G401 (cell line): ENCODE measurements around the gene CLUH. TPM values are rescaled to one million over a fixed set of nuclear protein-coding genes. Genes with fewer than 3 reads are reported as not detected.
"Not testable (repeated sequence)": the region's sequence is repeated elsewhere in the genome, so short reads cannot be mapped to it uniquely, and the experiment has no call there.

ENCODE experiments used
- DNase-seq: peaks from one replicate; pipeline ENCODE4 v3.0.0-alpha.2; 2015; ENCODE audit warnings: low spot score
- in situ Hi-C: cut with HindIII; loops from 2 replicates; pipeline ENCODE4 v1.10.0; 2016; ENCODE audit warnings: low sequenced_read_pairs, mixed read lengths
- total RNA-seq: library from RNA; depleted of rRNA; stranded (reverse); fragments of >200 nt; shearing (Covaris generic); gene quantifications from 2 replicates; pipeline ENCODE4 v1.2.3, GENCODE V29; 2014

The CLUH gene
- total RNA-seq, 1 experiment from 2014 or later, result 58.1 TPM

DNA sequence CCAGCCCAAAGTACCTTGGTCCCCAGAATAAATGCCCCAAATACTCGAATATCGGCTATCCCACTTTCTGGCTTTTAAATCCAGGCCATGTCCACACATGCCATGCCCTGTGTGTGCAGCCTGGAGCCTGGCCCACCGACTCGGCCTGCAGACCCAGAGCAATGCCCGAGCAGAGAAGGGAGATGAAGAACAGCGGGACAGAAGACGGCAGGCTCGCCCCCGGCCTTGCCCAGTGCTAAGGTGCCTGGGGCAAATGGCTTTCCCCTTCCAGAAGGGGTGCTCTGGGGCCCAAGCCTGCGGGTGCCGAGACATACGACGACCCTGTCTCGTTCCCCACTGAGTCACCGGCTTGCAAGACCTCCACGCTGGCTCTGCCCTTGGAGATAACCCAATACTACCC is 8.0 kb downstream of the CLUH start:
- in situ Hi-C loops, result no loop called here

DNA sequence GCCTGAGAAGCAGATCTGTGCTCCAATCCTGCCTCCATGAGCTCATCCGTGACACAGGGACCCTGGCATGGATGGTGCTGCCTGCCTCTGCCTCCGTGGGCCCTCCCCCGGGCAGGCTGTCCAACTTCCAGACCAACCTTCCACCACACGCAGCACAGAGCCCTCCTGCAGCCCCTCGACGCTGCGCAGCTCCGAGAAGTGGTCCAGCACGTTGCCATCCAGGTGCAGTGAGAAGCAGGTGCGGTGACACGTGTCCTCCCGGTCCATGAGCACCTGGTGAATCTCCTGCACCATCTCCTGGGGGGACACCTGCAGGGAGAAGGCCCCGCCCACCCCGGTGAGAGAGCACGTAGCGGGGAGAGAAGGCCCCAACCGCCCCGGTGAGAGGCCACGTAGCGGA is 8.4 kb downstream of the CLUH start:
- in situ Hi-C loops, result no loop called here
- DNase-seq, result no peak

More for the DNA sequence above, 8.0 kb downstream of the CLUH start:
- DNase-seq, result no peak

DNA sequence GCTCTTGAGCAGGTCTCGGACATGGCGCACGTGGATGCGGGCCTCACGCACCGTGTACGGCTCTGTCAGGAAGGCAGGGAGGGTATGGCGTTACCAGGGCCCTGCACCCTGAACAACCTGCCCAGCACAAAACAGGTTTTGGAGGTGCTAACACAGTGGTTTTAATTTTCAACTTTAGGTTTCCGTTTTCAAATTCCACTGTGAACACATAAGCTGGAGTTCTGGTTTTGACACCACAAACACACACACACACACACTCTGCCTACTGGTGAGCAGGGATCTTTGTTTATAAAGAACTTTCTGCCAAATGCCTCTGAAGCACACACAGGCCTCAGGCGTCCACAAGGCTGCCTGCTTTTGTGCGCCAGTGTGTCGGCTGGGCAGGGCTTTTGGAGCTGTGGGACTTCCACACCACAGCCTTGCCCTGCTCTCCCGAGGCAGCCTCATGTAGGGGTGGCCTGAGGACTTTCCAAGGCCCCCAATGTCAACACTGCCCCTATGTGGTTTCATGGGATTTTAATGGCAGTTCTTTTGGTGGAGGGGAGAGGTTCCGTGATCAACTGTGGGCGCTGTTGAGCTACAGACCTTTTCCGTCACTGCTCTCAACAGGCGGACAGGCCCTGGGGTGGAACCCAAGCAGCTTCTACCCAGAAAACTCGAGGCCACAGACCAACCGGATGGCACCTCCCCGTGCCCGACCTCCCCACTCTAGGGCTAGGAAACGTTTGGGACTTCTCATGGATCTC is 9.4 kb downstream of the CLUH start:
- in situ Hi-C loops, result no loop called here
- no peak for DNase-seq

DNA sequence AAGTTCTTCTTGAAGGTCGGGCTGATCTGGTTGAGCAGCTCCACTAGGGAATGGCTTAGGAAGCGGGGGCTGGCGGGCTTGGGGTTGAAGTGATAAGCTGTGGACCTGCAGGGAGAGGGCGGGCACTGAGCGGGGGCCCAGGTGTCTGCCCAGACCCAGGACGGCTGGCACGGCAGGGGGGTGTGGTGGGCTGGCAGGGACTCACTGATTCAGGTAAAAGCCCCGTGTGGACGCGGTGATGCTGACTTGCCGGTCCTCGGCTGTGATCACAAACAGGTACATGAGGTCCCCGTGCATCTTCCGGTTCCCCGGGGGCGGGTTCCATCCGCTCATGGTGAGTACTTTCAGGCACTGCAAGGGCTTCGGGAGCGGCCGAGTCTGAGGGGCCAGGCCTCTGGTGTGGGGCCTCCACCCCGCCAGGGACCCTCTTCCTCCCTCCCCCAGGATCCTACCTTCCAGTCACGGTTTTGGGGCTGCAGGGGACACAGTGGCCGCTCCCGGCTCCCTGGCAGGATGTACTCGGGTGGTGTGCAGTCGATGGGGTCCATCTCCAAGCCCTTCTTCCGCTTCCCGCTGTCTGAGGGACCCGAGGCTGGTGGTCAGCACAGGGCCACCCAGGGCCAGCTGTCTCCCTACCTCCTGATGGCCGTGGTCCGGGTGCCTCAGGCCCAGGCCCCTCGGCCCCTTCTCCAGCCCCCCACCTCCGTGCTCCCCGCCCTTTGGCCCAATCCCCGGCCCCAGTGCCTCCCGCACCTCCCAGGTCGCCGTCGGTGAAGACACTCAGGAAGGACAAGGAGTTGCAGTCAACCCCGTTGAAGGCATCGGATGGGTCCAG is 10.2 kb downstream of the CLUH start:
- no peak for DNase-seq
- in situ Hi-C loops, result no loop called here

DNA sequence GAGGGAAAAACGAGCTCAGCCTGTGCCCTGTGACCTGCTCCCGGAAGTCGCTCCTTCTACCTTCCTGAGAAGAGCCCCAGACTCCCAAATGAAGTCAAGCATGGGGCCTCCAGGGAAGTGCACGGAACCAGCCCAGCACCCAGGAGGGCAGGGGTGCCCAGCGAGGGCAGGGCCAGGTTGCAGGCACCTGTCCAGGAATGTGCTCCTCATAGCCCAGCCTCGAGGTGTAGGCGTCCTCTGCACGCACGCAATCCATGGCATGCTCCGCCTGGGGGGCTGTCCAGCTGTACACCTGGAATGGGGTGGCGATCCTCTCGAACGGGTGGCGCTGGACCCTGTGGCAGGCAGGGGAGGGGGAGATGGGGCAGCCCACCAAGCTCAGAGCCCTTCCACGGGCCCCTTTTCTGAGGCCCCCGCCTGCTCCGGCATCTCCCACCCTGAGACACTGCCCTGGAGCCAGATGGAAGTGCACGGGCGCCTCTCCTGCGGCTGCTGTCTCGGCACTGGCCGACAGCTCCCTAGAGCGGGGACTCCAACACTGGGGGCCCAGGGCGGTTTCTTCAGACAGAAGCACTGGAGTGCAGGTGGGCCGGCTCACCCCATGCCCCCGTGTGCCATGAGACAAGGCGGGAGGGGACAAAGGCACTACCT is 10.9 kb downstream of the CLUH start:
- DNase-seq, result no peak
- in situ Hi-C loops, result no loop called here

DNA sequence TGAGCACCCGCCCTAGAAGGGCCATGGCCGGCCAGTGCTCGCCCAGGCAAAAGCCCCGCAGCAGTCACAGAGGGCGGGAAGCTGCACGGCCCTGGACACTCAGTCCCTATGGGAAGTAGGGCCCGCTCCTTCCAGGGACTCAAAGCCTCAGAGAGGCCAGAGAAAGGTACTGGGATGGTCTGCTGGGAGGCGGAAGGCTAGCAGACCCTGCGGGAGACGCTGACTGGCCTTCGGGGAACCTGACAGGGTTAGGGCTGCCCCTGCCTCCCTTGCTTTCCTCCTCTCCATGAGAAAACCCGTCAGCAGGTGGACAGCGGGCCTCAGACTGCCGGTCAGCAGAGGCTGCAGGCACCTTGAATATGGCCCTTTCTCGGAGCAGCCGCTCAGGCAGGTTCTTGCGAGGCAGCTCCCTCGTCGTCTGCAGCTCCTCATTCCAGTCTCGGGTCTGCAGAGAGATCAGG is 11.5 kb downstream of the CLUH start:
- in situ Hi-C loops, result no loop called here
- DNase-seq, result no peak

DNA sequence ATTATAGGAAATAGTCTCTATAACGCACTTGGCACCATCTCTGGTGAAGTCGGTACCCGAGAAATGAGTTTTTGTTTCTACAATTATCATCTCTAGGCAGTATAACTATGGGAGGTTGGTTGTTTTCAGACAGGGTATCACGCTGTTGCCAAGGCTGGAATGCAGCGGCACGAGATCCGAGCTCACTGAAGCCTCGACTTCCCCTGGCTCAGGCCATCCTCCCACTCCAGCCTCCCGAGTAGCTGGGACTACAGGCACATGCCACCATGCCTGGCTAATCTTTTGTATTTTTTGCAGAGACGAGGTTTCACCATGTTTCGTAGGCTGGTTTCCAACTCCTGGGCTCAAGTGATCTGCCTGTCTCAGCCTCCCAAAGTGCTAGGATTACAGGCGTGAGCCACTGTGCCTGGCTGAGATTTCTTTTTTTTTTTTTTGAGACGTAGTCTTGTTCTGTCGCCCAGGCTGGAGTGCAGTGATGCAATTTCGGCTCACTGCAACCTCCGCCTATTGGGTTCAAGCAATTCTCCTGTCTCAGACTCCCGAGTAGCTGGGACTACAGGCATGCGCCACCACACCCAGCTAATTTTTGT is 12.3 kb downstream of the CLUH start:
- in situ Hi-C loops, DNase-seq: not testable (repeated sequence)

DNA sequence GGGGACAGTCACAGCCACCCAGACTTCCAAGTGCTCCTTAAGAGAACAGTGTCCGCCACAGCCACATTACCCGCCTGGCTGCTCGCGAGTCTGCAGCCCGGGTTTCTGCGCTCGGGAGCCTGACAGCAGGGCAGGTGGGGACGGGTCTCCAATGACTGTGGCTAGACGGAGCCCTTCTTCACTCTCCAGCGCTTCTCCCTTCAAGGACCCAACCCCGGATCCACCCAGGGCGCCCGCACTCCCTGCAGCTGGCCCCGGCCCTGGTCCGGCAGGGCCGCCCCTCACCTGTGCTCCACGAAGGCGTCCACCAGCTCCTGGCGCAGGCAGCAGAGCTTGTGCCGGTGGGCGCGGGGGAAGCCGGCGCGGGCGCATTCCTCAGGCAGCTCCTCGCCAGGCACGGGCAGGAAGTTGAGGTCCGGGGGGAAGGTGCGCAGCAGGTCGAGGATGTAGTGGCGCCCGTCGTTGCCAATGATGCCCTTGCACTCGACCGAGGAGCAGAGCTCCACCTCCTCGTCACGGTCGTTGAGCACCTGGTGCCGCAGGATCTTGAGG is 13.9 kb downstream of the CLUH start:
- no peak for DNase-seq
- in situ Hi-C loops, result no loop called here

DNA sequence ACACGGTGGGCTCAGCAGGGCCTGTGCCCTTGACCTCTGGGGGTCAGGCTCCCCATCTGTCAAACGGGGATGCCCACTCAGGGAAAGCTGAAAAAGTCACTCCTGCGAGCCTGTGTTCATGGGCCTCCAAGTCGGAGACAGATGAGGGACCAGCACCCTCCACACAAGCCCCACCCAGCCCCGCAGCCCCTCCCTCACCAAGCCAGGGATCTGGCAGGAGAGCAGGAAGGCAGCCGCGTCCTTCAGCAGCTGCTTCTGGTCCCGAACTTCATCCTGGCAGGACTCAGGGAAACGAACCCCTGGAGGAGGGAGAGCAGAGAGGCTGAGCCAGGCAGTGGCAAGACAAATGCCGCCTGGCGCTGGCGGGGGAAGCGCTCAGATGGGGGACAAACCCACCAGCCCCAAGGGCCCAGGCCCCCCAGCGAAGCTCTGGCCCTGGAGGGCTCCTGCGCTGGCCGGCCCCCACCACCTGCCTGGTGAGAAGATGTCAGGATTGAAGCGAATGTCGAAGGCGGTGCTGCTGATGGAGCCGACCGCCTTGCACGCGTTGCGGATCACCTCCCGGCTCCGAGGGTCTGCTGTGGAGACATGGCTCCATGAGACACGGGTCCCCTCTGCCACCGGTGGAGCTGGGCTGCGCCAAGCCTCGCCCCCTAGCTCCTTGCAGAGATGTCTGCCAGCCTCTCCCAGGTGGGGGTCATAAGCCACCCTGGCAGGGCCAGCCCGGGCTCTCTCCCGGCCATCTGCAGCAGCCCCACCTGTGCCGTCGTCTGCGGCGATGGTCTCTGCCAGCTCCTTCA is 15.4 kb downstream of the CLUH start:
- in situ Hi-C loops, result no loop called here

DNA sequence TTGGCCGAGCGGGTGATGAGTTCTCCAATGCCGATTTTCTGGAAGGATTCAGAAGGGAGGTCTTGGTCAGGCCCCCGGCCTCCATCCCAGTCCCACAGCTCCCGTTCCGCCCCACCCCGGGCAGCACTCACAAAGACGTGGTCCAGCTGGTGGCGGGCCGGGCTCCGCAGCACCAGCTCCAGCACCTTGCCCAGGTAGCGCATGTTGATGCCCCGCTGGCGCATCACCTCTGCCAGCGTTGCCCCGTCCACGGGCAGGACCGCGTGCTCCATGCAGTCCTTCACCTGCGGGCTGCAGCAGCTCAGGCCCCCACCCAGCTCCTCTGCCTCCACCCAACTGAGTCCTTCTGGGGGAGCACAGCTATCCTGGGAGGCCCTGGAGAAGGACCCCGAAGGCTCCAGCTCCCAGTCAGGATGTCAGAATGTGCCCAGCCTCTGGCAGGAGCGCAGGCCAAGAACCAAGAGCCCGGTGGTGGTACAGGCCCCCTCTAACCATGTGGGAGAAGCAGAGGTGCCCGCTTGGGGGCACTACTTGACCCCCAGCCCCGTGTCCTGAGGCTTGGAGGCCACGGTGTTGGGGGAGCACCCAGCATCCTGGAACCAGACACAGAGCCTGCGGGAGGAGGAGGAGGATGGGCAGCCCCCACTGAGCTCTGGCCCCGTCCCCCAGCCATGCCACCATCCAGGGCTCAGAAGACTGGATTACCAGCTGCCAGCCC is 16.2 kb downstream of the CLUH start:
- no peak for DNase-seq
- in situ Hi-C loops, result no loop called here

More for the DNA sequence above, 15.4 kb downstream of the CLUH start:
- peak; percentile 61 for DNase-seq

DNA sequence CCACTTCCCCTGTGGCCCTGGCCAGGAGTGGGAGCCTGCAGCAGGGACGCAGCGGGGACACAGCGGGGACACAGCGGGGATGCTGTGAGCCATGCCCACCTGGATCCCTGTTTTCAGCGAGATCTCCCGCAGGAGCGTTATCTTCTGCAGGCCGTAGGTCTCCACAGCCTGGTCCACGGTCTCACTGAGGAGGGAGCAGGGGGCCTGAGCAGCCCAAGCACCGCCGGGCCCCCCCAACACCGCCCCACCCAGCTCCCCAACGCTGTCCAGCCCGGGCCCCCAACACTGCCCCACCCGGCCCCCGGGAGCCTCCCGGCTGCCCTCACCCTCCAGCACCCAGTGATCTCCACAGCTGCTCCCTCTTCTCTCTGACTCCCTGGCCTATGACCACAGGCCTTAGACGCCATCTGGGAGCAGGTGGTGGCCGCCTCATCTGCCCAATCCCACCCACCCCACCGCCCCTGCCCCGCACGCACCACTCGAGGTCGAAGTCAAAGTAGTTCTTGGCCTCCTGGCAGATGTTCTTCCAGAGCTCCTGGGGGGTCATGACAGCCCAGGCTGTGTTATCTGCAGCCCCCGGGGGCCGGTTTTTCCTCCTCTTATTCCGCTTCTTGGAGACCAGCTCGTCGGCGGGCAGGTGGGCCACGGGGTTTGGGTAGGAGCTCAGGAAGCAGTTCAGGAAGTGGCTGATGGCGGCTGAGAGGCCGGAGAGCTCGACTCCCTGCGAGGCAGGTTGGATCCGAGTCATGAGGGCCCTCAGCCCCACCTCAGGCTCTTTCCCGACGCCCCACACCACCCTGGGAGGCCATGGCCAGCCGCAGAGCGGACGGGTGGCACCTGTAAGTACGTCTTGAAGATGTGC is 17.0 kb downstream of the CLUH start:
- DNase-seq, result no peak
- in situ Hi-C loops, result no loop called here

DNA sequence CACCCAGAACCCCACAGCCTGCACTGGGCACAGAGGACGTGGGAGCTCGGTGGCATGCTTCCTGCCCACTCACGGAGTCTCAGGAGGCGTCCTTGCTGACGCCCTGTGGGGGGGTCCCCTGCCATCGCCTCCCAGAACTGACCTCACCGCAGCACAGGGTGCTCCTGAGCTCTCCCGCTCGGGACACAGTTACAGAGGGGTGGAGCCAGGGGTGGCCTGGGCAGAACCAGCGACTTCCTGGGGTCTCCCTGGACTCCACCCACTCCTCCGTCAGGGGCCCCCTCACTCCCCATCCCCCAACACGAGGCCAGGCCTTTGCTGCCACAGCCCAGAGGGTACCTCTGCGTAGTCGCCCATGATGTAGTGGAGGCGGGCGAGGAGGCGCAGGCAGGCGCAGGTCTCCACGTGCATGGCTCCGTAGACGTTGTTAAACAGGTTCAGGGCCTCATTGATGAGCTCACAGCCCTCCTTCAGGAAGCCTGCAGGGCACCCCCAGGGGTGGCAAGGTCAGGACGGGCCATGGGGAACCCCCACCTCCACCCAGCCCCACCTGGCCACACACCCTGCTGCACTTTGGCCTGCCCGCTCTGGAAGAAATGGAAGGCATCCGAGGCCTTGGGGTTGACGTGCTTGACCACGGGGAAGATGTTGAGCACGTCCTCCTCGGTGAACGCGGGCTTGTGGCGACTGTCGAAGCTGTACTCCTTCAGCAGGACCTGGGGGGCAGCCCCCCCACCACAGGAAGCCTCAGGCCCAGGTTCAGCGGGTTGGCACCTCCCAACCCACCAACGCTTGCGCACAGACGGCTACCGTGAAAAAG is 17.8 kb downstream of the CLUH start:
- in situ Hi-C loops, result no loop called here
- no peak for DNase-seq

DNA sequence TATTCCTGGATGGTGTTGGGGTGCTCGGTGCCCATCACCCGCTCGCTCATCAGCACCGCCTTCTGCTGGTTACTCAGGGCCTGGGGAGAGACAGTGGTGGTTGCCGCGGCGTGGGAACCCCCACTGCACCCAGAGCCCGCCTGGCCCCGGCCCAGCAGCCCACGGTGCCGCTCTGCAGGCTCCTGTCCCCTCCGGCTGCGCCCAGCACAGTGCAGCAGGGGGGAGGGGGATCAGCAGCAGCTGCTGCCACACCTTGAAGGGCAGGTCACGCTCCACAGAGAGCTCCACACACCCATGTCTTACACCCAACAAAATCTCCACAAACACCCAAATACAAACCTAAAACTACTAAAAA is 18.8 kb downstream of the CLUH start:
- in situ Hi-C loops, result no loop called here

DNA sequence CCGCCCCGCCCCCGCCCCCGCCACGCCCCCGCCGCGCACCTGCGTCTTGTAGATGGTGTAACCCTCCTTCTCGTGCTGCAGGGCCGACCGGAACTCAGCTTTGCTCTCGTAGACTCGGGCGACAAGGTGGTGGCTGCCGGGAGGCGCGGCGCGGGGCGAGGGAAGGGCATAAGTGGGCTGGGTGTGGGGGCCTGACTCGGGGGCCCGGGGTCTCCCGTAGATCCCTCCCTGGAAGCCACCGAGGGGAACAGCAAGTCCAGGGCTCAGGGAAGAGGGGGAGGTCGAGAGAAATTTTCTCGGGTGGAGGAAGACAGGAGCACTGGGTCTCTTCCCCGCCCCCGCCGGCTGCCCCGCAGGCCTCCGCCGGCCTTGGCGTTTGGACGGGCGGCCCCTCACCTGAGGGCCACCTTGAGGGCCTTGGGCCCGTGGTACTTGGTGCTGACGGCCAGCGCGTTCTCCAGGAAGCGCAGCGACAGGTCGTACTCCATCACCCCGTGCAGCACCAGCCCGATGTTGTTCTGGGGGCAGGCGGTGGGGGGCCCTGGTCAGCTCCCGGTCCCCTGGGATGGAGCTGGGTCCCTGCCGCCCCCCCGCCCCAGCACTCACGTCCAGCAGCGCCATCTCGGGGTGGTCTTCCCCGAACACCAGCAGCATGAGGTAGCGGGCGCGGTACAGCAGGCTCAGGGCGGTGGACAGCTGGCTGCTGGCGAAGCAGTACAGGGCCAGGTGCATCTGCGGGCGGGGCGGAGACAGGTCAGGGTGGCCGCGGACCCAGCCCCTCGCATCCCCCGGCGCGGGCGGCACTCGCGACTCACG is 19.4 kb downstream of the CLUH start:
- no peak for DNase-seq
- in situ Hi-C loops, result no loop called here

More for the DNA sequence above, 18.8 kb downstream of the CLUH start:
- DNase-seq, result no peak

DNA sequence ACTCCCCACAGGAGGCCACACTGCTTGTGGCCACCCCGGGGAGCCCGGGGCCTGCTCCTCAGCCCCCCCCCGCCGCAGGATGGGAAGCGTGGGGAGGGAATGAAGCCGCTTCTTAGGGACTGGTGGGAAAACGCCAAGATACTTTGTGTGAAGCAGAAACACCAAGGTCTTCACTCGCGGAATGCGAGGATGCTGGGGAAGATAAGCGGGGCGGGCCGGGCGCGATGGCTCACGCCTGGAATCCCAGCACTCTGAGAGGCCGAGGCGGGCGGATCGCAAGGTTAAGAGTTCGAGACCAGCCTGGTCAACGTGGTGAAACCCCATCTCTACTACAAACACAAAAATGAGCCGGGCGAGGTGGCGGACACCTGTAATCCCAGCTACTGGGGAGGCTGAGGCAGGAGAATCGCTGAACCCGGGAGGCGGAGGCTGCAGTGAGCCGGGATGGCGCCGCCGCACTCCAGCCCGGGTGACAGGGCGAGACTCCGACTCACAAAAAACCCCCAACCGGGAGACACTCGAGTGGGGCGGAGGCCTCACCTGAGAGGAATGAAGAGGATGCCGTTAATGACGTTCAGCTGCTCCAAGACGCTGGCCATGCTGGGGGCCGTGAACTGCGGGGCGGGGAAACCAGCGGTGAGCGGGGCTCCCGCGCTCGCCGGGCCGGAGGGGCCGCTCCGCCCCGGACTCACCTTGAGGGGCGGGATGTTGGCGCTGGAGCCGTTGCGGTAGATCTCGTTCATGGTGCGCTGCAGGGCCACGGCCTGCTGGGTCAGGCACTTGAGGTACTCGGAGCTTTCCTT is 20.3 kb downstream of the CLUH start:
- in situ Hi-C loops, result no loop called here
- DNase-seq, result no peak
